Large intestine (tissue), 3 donors: ENCODE results near the gene RAB11B. TPM values are rescaled to one million over a fixed set of nuclear protein-coding genes. Genes with fewer than 3 reads are reported as not detected.
"Not testable (repeated sequence)": the region's sequence is repeated elsewhere in the genome, so short reads cannot be mapped to it uniquely, and the experiment has no call there.

Source experiments
- DNase-seq, 2 donors: peaks; one replicate each; pipeline versions ENCODE4 v3.0.0 to v3.0.0-alpha.2; 2013
- H3K27ac ChIP-seq: one replicate; pipeline ENCODE4 v1.5.1; 2013; ENCODE audit warnings: low read length
- H3K27me3 ChIP-seq: 2 replicates; pipeline ENCODE4 v1.6.1; 2013; ENCODE audit warnings: low read length; ENCODE audit not compliant: control insufficient read depth, insufficient read depth
- H3K36me3 ChIP-seq: 2 replicates; pipeline ENCODE4 v1.6.1; 2013; ENCODE audit warnings: low read length; ENCODE audit not compliant: control insufficient read depth, insufficient read depth
- H3K4me1 ChIP-seq: one replicate; pipeline ENCODE4 v1.6.1; 2013; ENCODE audit warnings: low read length; ENCODE audit not compliant: control insufficient read depth, insufficient read depth
- H3K4me3 ChIP-seq: one replicate; pipeline ENCODE4 v1.5.1; 2013; ENCODE audit warnings: low read length
- H3K9me3 ChIP-seq: one replicate; pipeline ENCODE4 v1.6.1; 2013; ENCODE audit warnings: mild to moderate bottlenecking, low read depth, low read length, moderate library complexity; ENCODE audit not compliant: control insufficient read depth
- WGBS: methylation state at CpG from one replicate; pipeline ENCODE4 v1.1.5; 2013; ENCODE audit warnings: low lambda C conversion rate; ENCODE audit not compliant: insufficient coverage; 5-methylcytosine and 5-hydroxymethylcytosine counted together
- polyA plus RNA-seq: library from polyadenylated mRNA; unstranded; fragments of 120-200 nt; gene quantifications from one replicate; pipeline ENCODE4 v1.2.1, GENCODE V29; 2013

The RAB11B gene
- polyA plus RNA-seq, 1 donor = 96.4 TPM

DNA sequence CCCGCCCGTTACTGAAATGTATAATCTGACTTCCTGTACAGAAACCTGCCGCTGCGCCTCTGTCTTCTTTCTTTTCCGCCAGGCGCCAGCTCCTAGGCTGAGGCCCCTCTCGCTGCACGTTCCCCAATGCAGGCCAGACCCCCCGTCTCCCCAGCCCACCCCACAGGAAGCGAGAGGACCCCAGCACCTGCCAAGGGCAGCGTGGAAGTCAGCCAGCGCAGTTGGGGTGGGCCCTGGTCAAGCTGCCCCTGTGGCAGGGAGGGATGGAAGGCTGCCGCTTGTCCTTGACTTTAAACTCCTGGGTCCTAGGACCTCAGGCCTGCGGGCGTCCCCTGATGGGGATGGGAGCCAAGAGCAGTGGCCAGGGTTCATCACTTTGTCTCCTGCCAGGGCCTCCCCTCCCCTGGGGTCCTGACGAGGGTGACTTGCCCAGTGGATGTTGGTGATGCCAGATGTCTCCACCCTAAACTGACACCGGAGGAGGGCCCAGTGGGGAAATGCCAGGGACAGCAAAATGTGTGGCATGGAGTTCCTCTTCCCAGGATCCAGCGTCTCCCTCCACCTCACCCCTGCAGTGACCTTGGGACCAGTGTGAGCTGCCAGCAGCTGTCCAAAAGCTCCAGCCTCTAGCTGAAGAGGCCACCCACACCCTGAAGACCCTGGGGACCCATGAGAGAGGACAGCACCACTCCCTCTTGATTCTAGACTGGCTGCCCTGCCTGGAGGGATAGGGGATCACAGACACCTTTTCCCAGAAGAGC, 14.4 kb downstream of the RAB11B start:
- no peak overlapping the region for H3K27ac ChIP-seq
- H3K36me3 ChIP-seq = peaks cover 42% of the 10 kb centered on the region
- no peak for DNase-seq
- H3K4me3 ChIP-seq = no peak overlapping the region
- H3K4me1 ChIP-seq = no peaks in the 10 kb centered on the region
- WGBS = no CpG with 5 or more reads among the region's 18 CpGs
- H3K9me3 ChIP-seq = peaks cover 4% of the 10 kb centered on the region
- no peaks in the 10 kb centered on the region for H3K27me3 ChIP-seq

DNA sequence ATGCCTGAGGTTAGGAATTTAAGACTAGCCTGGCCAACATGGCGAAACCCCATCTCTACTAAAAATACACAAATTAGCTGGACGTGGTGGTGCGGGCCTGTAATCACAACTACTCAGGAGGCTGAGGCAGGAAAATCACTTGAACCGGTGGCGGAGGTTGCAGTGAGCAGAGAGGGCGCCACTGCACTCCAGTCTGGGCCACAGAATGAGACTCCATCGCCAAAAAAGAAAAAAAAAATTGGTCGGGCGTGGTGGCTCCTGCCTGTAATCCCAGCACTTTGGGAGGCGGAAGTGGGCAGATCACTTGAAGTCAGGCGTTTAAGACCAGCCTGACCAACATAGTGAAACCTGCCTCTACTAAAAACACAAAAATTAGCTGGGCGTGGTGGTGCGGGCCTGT, 20.6 kb downstream of the RAB11B start:
- not testable (repeated sequence) for H3K4me3 ChIP-seq, H3K4me1 ChIP-seq, H3K27ac ChIP-seq, H3K36me3 ChIP-seq, H3K27me3 ChIP-seq, H3K9me3 ChIP-seq, DNase-seq
- WGBS = no CpG with 5 or more reads among the region's 13 CpGs

DNA sequence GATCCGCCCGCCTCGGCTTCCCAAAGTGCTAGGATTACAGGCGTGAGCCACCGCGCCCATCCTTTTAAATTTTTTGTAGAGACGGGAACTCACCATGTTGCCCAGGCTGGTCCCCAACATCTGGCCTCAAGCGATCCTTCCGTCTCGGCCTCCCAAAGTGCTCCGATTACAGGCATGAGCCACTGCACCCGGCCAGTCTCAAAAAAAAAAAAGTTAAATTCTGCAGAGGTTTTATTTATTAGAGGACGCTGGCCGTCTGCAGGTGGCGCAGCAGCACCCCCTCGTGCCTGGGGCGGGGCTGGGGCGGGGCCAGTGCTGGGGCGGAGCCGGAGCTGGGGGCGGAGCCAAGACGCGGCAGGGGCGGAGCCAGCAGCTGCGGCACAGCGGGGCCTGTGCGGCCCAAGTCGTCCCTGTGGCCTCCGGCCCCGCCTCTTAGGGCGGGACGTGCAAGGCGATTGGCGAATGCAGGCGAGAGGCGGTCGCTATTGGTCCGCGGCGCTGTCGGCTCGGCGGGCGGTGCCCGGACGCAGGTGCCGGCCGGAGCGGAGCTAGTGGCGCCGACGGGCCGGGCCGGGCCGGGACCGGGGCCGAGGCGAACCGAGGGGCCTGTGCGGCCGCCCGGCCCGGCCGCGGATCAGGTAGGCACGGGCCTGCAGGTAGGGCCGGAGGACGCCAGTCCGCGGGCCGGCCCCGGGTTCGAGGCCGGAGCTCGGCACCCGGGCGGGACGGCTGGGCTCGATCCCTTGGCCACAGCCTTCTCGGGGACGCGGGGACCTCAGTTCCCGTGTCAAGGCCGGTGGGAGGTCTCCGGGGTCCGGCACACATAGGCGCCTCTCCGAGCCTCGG, 22.8 kb downstream of the RAB11B start, which contains the start of gene MARCHF2:
TSS of gene MARCHF2 (plus strand) at position 523 of the 846 bp plus-strand sequence. CDS start 8,536 bp downstream, outside the sequence.
- Histone ChIP-seq H3K27me3 (no peaks in the 10 kb centered on the region), H3K4me3 (peak within 1 kb of the TSS; percentile 44), H3K36me3 (no peaks in the 10 kb centered on the region), H3K9me3 (no peaks in the 10 kb centered on the region), H3K4me1 (peaks cover 5% of the 10 kb centered on the region), H3K27ac (no peak within 1 kb of the TSS)
- peak; percentile 97 for DNase-seq
- WGBS = no CpG with 5 or more reads among the region's 89 CpGs

DNA sequence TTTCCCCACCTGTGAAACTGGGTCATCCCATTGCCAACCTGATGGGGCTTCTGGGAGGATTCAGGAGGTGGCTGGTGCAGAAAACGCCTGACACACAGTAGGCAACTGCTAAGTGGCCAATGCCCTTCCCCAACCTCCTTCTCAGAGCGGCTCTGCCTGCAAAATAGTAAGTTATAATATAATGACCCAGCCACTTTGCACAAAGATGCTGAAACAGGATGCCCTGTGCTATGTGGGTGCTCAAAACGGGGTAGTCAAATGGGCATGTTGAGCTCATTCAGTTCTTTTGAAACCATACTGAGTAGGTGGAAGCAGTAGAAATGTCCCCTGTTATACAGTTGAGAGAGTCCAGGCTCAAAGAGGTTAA, 23.5 kb downstream of the RAB11B start:
- Histone ChIP-seq H3K4me1 (peaks cover 5% of the 10 kb centered on the region), H3K4me3 (peak overlapping the region; percentile 44), H3K27me3 (no peaks in the 10 kb centered on the region), H3K9me3 (no peaks in the 10 kb centered on the region), H3K36me3 (no peaks in the 10 kb centered on the region), H3K27ac (no peak overlapping the region)
- WGBS = no CpG with 5 or more reads among the region's 3 CpGs
- no peak for DNase-seq

DNA sequence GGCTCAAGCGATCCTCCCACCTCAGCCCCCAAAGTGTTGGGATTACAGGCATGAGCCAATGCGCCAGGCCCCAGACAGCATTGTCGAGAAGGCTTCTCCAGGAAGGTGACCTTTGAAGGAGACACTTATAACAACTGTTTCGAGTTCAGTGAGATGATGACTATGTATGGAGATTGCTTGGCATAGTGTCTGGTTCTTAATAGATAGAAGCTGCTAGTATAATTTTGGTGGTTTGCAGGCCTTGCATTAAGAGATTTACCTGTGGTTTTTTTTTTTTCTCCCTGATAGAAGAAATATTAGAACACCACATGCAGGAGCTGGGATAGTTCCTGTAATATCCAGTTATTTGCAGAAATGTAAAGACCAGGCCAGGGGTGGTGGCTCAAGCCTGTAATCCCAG, 26.6 kb downstream of the RAB11B start:
- Histone ChIP-seq H3K4me3 (no peak overlapping the region), H3K36me3 (no peaks in the 10 kb centered on the region), H3K4me1 (peaks cover 5% of the 10 kb centered on the region), H3K27ac (no peak overlapping the region), H3K27me3 (no peaks in the 10 kb centered on the region), H3K9me3 (no peaks in the 10 kb centered on the region)
- no CpG with 5 or more reads among the region's 4 CpGs for WGBS
- no peak for DNase-seq

DNA sequence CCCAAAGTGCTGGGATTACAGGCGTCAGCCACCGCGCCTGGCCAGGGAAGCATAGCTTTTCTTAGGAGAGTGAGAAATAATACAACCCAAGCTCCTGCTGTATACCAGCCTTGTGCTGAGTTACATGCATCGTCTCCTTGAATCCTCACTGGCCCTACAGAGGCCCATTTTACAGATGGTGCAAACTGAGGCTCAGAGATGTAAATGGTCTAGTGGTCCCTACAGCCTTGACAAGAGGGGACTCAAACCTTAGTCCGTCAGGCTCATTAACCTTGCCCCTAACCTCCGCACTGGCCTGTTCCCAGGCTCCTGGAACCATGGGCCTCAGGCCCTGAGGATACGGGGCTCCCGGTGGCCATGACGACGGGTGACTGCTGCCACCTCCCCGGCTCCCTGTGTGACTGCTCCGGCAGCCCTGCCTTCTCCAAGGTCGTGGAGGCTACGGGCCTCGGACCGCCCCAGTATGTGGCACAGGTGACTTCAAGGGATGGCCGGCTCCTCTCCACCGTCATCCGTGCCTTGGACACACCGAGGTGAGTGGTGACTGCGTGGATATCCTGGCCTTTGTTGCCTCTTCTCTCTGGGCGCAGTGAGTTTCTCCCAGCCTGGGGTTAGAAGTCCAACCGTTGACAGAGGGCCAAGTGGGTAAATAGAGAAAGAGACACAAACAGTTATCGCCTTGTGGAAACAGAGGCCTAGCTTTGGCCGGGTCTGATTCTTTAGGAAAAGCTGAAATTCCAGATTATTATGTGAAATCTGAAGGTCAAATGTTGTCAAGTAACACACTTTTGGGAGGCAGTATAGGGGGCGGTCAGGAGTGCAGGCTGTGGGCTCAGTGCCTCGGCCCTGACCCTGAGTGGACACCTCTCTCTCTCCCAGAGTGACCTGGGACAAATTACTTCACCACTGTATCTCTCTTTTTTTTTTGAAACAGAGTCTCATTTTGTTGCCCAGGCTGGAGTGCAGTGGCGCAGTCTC, 31.6 kb downstream of the RAB11B start:
- Histone ChIP-seq H3K27ac (no peak overlapping the region), H3K36me3 (peaks cover 4% of the 10 kb centered on the region), H3K27me3 (no peaks in the 10 kb centered on the region), H3K4me3 (no peak overlapping the region), H3K9me3 (no peaks in the 10 kb centered on the region), H3K4me1 (no peaks in the 10 kb centered on the region)
- DNase-seq = no peak
- 80% methylated on average over 1 of the region's 28 CpGs for WGBS

DNA sequence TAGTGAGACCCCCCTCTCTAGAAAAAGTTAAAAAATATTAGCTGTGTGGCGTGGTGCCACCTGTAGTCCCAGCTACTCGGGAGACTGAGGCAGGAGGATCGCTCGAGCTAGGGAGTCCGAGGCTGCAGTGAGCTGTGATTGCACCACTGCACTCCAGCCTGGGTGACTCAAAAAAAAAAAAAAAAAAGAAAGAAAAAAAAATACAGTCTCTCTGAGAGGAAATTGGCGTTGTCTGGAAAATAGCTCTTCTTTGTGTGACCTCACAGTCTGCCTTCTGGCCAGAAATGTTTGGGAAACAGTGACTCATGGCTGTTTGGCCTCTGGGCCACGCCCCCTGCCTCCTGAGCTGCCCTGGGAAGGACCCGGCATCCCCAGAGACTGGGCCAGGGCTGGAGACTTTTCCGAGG, 33.7 kb downstream of the RAB11B start:
- DNase-seq = peak; percentile 71
- H3K27ac ChIP-seq = peak overlapping the region; percentile 55
- peaks cover 4% of the 10 kb centered on the region for H3K36me3 ChIP-seq
- H3K4me3 ChIP-seq = no peak overlapping the region
- no peaks in the 10 kb centered on the region for H3K9me3 ChIP-seq
- no CpG with 5 or more reads among the region's 9 CpGs for WGBS
- H3K27me3 ChIP-seq = no peaks in the 10 kb centered on the region
- no peaks in the 10 kb centered on the region for H3K4me1 ChIP-seq

DNA sequence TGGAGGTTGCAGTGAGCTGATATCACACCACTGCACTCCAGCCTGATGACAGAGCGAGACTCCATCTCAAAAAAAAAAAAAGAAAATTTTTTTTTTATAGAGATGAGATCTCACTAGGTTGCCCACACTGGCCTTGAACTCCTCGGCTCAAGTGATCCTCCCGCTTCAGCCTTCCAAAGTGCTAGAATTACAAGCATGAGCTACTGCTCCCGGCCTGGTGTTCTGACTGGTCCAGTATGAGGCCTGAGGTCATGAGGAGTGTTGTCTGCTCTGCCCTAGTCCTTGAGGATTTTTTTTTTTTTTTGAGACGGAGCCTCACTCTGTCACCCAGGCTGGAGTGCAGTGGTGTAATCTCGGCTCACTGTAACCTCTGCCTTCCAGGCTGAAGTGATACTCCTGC, 35.2 kb downstream of the RAB11B start:
- not testable (repeated sequence) for H3K4me1 ChIP-seq, H3K36me3 ChIP-seq, DNase-seq, H3K9me3 ChIP-seq, H3K27me3 ChIP-seq, H3K4me3 ChIP-seq, H3K27ac ChIP-seq
- no CpG with 5 or more reads among the region's 6 CpGs for WGBS

DNA sequence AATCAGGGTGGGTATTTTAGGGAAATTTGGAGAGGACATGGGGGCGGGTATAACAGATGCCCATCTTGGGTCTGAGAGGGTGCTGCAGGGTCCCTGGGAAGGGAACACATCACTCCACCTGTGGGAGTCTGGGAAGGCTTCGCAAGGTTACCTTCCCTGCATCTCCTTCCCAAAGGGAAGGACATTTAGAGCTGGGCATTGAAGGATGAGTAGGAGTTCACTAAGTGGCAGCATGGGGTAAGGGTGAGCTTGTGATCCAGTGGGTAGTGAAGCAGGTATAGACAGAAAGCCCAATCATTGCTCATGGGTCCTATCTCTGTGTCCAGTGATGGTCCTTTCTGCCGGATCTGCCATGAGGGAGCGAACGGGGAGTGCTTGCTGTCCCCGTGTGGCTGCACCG, 36.1 kb downstream of the RAB11B start:
- no peak for DNase-seq
- H3K4me1 ChIP-seq = no peaks in the 10 kb centered on the region
- no peak overlapping the region for H3K27ac ChIP-seq
- H3K4me3 ChIP-seq = no peak overlapping the region
- H3K9me3 ChIP-seq = peaks cover 4% of the 10 kb centered on the region
- H3K36me3 ChIP-seq = peaks cover 4% of the 10 kb centered on the region
- H3K27me3 ChIP-seq = no peaks in the 10 kb centered on the region
- WGBS = no CpG with 5 or more reads among the region's 7 CpGs

DNA sequence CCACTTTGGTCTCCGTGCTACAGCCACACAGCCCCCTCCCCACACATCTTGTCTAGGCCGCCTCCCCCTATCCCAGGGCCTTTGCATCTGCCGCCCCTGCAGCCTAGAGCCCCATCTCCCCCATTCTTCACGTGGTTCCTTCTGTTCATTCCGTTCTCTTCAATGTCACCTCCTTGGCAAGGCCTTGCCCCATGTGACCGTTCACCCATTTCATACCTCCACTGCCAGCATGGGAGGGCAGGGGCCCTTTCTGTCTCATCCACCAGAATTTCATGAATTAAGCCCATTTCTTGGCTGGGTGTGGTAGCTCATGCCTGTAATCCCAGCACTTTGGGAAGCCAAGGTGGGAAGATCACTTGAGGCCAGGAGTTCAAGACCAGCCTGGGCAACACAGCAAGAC, 38.9 kb downstream of the RAB11B start:
- WGBS = 92% methylated on average over 4 of the region's 6 CpGs

More for the DNA sequence above, 38.9 kb downstream of the RAB11B start:
- no peak overlapping the region for H3K4me3 ChIP-seq
- no peak for DNase-seq
- no peak overlapping the region for H3K27ac ChIP-seq
- H3K27me3 ChIP-seq = no peaks in the 10 kb centered on the region
- H3K36me3 ChIP-seq = peaks cover 4% of the 10 kb centered on the region
- no peaks in the 10 kb centered on the region for H3K4me1 ChIP-seq
- H3K9me3 ChIP-seq = peaks cover 4% of the 10 kb centered on the region
